Calu3 (cell line): Measurements from ENCODE around the gene CPT1C. TPM values are rescaled to one million over a fixed set of nuclear protein-coding genes. Genes with fewer than 3 reads are reported as not detected.

ENCODE experiments used
- BruUV-seq: library from RNA; stranded (reverse); fragments of 400-500 nt; replicated peaks from 2 replicates; lab custom pipeline; 2021; lab: Mats Ljungman, UMichigan
- CTCF ChIA-PET: fragments of 300-600 bp; sonication (Branson Sonifier 250); formaldehyde crosslinking; loops from one replicate; lab custom pipeline; 2022; ENCODE audit warnings: antibody characterized with exemption; lab: Charles Lee
- DNase-seq: peaks from one replicate; pipeline ENCODE4 v3.0.0; 2022
- H3K27ac Mint-ChIP-seq: one replicate; pipeline ENCODE4 v1.8.0; 2022; ENCODE audit warnings: mixed read lengths; ENCODE audit not compliant: unreplicated experiment
- H3K27me3 Mint-ChIP-seq: one replicate; pipeline ENCODE4 v1.8.0; 2022; ENCODE audit warnings: mixed read lengths; ENCODE audit not compliant: unreplicated experiment
- H3K36me3 Mint-ChIP-seq: one replicate; pipeline ENCODE4 v1.8.0; 2022; ENCODE audit warnings: mild to moderate bottlenecking, moderate library complexity, mixed read lengths; ENCODE audit not compliant: insufficient read depth, unreplicated experiment
- H3K4me1 Mint-ChIP-seq: one replicate; pipeline ENCODE4 v1.8.0; 2022; ENCODE audit warnings: mild to moderate bottlenecking, low read depth, mixed read lengths; ENCODE audit not compliant: unreplicated experiment
- H3K4me3 Mint-ChIP-seq: one replicate; pipeline ENCODE4 v1.8.0; 2022; ENCODE audit warnings: mild to moderate bottlenecking, low read depth, moderate library complexity, mixed read lengths; ENCODE audit not compliant: unreplicated experiment
- H3K9me3 Mint-ChIP-seq: one replicate; pipeline ENCODE4 v1.8.0; 2022; ENCODE audit warnings: low read depth, mixed read lengths; ENCODE audit not compliant: unreplicated experiment
- CTCF ChIP-seq: fragments of 200-600 bp; IDR thresholded peaks from one replicate; pipeline ENCODE4 v1.8.0; 2022; ENCODE audit warnings: antibody characterized with exemption; ENCODE audit not compliant: unreplicated experiment
- intact Hi-C: fragments of 100-400 bp; cut with micrococcal nuclease; formaldehyde crosslinking; loops from one replicate; pipeline ENCODE4 v1.10.0; 2022; ENCODE audit not compliant: unreplicated experiment
- total RNA-seq: library from RNA; stranded (reverse); gene quantifications from 2 replicates; pipeline ENCODE4 v1.2.3, GENCODE V29; 2022

The CPT1C gene
- total RNA-seq, 1 experiment from 2014 or later: 0.57 TPM

GRCh38 chr19:49683814-49684250 is 7.1 kb upstream of the CPT1C start:
- Mint-ChIP-seq H3K4me3 (no peak overlapping the region), H3K27ac (peak overlapping the region; percentile 67), H3K27me3 (no peaks in the 10 kb centered on the region), H3K4me1 (peaks cover 11% of the 10 kb centered on the region), H3K9me3 (no peaks in the 10 kb centered on the region), H3K36me3 (peaks cover 89% of the 10 kb centered on the region)
- intact Hi-C loops: loop anchor here (5.0 kb wide), 1 partner anchor 112 kb away; no protein-coding TSS in a partner anchor
- CTCF ChIA-PET: interaction anchor here (0.7 kb wide), 1 partner anchor 9 kb away, joined by 3 read pairs; no protein-coding TSS in a partner anchor
- no peak for DNase-seq
- no peak for TF ChIP-seq CTCF
- BruUV-seq: no TSS peak

GRCh38 chr19:49684251-49684982 is 6.5 kb upstream of the CPT1C start:
- H3K27ac Mint-ChIP-seq: peak overlapping the region; percentile 67
- H3K9me3 Mint-ChIP-seq: no peaks in the 10 kb centered on the region
- BruUV-seq: no TSS peak
- H3K27me3 Mint-ChIP-seq: no peaks in the 10 kb centered on the region
- DNase-seq: peak; percentile 65
- CTCF ChIA-PET: interaction anchor here (0.6 to 0.7 kb wide), 3 partner anchors 9 to 985 kb away, joined by 3 to 4 read pairs (median 3); no protein-coding TSS in a partner anchor
- H3K4me3 Mint-ChIP-seq: no peak overlapping the region
- peaks cover 10% of the 10 kb centered on the region for H3K4me1 Mint-ChIP-seq
- peaks cover 92% of the 10 kb centered on the region for H3K36me3 Mint-ChIP-seq
- TF ChIP-seq CTCF: peak; percentile 93
- intact Hi-C loops: loop anchor here (5.0 kb wide), 1 partner anchor 112 kb away; no protein-coding TSS in a partner anchor

- Mint-ChIP-seq H3K4me3 (no peak overlapping the region), H3K9me3 (no peaks in the 10 kb centered on the region), H3K27me3 (no peaks in the 10 kb centered on the region), H3K36me3 (peaks cover 94% of the 10 kb centered on the region), H3K4me1 (peaks cover 5% of the 10 kb centered on the region), H3K27ac (peak overlapping the region; percentile 26)
- no TSS peak for BruUV-seq
- intact Hi-C loops: loop anchor here (5.0 kb wide), 1 partner anchor 113 kb away; no protein-coding TSS in a partner anchor
- CTCF ChIA-PET: interaction anchor here (0.6 to 0.7 kb wide), 2 partner anchors 496 to 985 kb away, joined by 3 to 4 read pairs; no protein-coding TSS in a partner anchor
- DNase-seq: no peak
- TF ChIP-seq CTCF: no peak
These were observed 5.8 kb upstream of the CPT1C start for GRCh38 chr19:49684983-49685553.

- Mint-ChIP-seq H3K27ac (peak overlapping the region; percentile 26), H3K4me3 (no peak overlapping the region), H3K36me3 (peaks cover 94% of the 10 kb centered on the region), H3K4me1 (no peaks in the 10 kb centered on the region), H3K9me3 (no peaks in the 10 kb centered on the region), H3K27me3 (no peaks in the 10 kb centered on the region)
- DNase-seq: no peak
- BruUV-seq: no TSS peak
- CTCF ChIA-PET: interaction anchor here (0.5 kb wide), 1 partner anchor 9 kb away, joined by 6 read pairs; no protein-coding TSS in a partner anchor
- no peak for TF ChIP-seq CTCF
- intact Hi-C loops: no loop called here
These were observed 5.0 kb upstream of the CPT1C start for GRCh38 chr19:49685845-49686332.
